ENCODE results near the gene PKD2.
"Not testable (repeated sequence)": the region's sequence is repeated elsewhere in the genome, so short reads cannot be mapped to it uniquely, and the experiment has no call there.

Gene PKD2

GRCh38 chr4:88077911-88078524 is 70.6 kb downstream of the PKD2 start:
- DNase-seq: no peak

- no peak for DNase-seq
Measured at GRCh38 chr4:88078579-88078978, 71.1 kb downstream of the PKD2 start.

DNA sequence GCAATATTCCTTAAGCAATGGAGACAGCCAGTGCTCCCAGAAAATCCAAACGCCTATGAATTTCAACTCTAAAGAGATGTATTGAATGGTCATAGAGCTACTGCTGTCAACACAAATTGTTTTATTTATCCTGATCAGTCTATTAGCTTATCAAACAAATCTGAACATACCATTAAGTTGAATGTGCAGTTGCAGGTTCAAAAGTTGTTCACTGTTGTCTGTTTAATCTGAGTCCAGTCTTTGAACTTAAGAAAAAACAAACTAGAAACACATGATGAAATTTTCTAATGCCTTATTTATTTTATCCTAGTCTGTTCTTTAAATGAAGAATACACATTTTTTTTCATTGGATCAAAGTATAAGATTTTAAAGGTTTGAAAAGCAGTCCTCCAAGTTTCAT is 73.2 kb downstream of the PKD2 start:
- DNase-seq: no peak

DNA sequence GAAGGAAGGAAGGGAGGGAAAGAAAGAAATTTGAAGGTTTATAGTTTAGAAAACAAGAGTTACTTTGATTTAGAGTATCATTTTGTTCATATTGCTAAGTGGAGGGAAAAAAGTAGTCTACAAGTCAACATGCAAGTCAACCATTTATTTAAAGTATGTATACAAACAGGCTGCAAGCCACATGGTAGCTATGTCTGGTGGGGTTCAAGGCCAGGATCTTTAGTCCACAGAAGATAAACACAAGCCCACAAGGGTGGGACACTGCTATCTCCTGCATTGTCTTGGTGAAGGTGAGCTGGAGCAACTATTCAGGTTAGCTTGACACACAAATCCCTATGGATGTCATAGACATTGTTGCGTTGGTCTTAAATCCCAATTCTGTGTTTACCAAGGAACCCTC is 79.6 kb downstream of the PKD2 start:
- no peak for DNase-seq

- no peak for DNase-seq
Measured at GRCh38 chr4:88090898-88091297, 83.5 kb downstream of the PKD2 start.

DNA sequence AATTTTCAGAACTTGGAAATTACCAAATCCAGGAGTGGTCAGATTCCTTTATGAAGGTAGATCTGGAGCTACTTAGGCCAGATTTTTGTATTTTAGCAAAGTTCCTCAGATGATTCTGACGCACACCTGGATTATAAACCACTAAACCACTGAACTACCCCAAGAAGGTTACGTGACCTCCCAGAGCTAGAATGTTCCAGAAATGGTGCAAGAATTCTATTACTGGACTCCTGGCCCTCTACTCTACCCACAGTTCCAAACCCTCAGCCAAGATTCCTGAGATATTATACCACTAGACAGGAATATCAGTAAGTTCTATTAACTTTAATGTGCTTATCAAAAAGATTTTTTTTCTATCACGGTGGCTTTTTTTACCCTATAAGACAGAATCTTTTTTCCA is 83.9 kb downstream of the PKD2 start:
- no peak for DNase-seq

GRCh38 chr4:88093874-88094273 is 86.4 kb downstream of the PKD2 start:
- no peak for DNase-seq

DNA sequence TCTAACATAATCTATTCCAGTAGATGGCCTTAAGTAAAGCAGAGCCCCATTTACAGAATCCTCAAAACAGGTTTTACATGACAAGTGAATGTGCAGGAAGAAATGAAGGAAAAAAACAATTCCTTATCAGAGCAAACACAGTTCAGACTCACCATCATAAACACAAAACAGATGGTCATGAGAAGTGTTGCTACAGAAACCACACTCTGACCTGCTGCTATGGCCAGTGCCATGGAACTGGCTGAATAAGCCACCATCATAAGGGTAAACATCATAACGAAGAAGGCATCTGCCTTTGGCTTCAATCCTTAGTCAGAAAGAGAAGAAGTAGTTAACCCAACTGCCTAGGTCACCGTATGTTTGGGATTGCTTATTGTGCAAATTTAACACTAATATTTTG is 89.9 kb downstream of the PKD2 start:
- no peak for DNase-seq

DNA sequence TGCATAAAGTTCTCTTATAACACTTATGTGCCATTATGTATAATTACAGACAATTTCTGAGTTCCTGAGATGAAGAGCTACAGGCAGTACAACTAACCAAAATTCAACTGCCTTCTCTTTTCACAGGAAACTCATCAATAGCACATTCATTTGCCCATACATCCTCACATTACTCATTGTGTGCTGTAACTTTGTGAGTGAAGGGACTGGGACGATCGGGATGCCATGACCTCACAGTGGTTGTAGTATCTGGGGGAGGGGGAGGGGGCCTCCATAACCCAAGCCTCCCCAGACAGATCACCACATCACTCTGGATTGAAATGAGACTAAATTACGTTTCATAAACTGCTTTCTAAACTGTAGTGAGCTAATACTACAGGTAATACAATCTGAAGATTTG is 90.3 kb downstream of the PKD2 start:
- no peak for DNase-seq

DNA sequence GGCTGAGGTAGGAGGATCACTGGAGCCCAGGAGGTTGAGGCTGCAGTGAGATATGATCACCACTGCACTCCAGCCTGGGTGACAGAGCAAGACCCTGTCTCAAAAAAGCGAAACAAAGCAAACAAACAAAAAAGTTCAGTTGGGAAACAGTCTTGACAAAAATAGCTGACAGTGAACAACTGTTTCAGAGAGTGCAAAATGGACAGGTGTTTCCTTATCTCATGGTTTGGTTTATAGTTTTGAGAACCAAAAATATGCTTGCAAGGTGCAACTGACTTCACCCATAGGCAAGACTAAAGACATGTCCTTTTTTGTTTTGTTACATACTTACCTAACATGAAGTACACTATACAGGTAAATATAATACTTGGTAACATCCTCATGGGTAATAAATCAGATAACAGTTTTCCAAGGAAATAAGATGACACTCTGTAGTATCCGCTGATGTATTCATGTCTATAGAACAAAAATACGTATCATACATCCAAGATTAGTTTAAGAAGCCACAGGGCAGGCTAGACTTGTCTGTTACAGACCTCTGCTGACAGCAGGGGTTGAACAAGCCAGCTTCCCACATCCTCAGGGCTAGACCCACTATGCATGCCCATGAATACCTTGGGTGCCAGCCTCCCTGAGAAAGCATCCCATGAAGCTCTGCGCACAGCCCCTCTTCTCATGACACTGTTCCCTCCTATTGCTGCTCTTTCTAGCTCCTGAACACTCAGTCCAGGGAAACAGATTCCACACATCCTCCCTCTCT is 91.7 kb downstream of the PKD2 start:
- no peak for DNase-seq

- no peak for DNase-seq
Measured at GRCh38 chr4:88101165-88101564, 93.7 kb downstream of the PKD2 start.

- no peak for DNase-seq
Measured at GRCh38 chr4:88102026-88102425, 94.6 kb downstream of the PKD2 start.

DNA sequence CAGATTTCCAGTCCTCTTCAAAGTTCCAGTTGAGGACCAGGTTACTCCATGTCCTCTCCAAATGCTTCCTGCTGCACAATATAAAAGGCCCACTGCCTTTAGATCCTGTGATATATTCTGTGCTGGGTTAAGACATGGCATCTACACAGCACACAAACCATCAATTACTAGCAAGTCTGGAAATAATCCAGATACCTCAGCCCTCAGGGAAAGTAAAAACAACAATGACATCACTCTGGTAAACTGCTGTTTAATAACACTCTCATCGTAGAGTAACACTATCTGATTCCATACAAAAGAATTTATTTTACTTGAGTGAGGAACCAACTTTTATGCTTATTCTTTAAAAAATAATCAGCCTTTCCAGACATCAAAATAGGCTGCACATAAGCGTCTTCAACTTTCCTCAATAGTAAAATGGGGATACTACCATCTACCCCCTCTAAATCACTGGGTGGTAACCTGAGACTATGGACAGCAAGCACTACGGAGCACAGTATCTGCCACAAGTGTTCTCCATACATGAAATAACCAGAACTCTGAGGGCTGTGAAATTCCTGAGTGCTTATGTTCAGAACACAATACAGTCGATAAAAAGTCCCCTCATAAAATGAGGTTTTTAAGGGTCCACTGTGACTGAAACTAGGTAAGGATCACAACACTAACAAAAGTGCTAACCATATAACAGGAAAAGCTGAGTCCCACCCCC is 97.6 kb downstream of the PKD2 start:
- DNase-seq: no peak

GRCh38 chr4:88106205-88106604 is 98.8 kb downstream of the PKD2 start:
- DNase-seq: no peak

- DNase-seq: no peak
Measured at GRCh38 chr4:88107406-88108107, 100.1 kb downstream of the PKD2 start.

- not testable (repeated sequence) for DNase-seq
Measured at GRCh38 chr4:88108108-88108465, 100.7 kb downstream of the PKD2 start.

DNA sequence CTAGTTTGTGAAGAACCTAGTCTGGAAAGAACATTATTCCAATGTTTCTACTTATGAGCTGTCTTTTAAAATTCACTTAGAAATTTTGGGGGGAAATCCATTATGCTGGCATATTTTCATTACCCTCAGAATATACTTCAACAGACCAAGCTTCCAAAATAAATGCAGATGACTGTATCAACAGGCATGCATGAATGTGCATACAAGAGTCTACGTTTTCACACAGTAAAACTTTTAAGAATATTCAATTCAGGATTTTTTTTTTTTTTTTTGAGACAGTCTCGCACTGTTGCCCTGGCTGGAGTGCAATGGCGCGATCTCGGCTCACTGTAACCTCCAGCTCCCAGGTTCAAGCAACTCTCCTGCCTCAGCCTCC is 101.3 kb downstream of the PKD2 start:
- DNase-seq: no peak

DNA sequence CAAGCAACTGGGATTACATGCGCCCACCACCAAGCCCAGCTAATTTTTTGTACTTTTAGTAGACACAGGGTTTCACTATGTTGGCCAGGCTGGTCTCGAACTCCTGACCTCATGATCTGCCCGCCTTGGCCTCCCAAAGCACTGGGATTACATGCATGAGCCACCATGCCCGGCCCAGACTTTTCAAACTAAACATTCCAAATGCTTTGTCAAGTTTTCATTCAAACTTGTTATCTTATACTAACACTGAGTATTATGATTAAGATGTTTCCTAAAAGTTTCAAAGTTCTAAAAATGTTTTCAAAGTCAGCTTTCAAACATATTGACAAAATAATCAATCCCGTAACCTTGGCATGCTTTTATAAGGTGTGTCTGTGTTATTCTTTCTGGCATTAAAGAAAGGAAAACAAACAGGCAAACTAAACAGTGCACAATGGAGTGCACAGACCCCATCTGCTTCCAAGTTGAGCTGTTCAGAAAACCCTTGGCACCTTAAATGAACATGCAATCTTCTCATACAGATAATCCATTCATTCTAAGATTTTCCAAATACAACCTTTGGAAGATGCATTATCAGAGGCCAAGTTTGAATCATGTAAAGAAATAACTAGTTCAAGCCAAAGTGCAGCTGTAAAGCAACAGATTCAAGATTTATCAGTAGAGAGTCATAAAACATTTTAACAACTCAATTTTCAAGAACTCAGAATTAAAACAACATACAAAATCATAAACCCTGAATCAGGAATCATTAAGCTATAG is 101.9 kb downstream of the PKD2 start:
- DNase-seq: no peak

DNA sequence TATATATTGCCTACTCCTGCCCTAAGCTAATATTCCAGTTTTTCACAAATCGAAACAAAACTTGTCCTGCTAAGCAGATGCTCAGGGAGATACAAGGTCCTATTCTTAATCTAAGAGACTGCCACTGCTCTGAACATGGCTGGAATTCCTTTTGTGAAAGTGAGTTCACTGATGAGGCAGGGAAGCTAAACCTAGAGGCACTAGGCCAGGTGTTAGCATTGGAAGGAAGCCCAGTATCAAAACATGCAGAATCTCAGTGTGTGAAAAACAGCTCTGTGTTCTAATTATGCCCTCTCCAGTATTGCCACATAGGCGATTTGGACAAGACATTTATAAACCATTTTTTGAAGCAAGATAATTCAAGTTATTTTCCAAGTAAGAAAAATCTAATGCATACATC is 103.4 kb downstream of the PKD2 start:
- no peak for DNase-seq

DNA sequence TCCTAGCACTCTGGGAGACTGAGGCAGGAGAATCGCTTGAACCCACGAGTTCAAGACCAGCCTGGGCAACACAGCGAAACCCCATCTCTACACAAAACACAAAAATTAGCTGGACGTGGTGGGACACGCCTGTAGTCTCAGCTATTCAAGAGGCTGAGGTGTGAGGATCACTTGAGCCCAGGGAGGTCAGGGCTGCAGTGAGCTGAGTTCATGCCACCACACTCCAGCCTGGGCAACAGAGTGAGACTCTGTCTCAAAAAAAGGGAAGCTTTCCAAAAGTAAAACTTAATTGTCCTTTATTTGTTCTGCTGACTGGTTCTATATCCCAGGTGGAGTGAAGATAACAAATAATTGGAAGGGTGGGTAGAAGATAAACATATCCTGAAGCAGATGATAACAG is 105.4 kb downstream of the PKD2 start:
- no peak for DNase-seq

DNA sequence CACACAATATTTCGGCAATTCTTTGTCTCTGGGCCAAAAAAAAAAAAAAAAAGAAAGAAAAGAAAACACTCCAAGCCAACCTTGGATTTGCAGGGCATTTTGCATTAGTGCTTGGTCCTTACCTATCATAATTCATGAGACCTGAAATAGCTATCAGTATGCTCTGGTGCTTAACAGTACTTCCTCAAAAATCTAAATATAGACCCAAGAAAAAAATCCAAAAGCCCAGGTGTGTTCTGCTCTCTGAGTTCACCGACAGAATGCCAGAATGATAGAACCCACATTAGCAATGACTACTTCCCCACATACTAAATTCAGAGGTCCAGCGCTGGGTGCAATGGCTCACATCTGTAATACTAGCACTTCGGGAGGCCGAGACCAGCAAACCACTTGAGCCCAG is 108.2 kb downstream of the PKD2 start:
- no peak for DNase-seq

DNA sequence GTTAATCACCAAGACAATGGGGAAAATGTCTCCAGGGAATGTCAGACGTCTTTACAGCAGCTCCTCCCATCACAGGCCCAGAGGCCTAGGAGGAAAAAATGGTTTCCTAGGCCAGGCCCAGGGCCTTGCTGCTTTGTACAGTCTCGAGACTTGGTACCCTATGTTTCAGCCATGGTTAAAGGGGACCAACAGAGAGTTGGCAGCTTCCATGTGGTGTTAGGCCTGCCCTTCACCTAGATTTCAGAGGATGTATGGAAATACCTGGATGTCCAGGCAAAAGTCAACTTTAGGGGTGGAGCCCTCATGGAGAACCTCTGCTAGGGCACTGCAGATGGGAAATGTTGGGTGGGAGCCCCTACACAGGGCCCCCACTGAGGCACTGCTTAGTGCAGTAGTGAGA is 112.5 kb downstream of the PKD2 start:
- no peak for DNase-seq

DNA sequence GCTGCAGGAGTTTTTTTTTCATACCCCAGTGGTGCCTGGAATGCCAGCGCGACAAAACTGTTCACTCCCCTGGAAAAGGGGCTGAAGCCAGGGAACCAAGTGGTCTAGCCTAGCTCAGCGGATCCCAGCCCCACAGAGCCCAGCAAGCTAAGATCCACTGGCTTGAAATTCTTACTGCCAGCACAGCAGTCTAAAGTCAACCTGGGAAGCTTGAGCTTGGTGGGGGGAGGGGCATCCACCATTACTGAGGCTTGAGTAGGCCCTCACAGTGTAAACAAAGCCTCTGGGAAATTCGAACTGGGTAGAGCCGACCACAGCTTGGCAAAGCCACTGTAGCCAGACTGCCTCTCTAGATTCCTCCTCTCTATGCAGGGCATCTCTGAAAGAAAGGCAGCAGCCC is 114.8 kb downstream of the PKD2 start:
- DNase-seq: peak in 1 of 2 experiments; percentile 42

All from NCI-H524 (cell line).